Nucleus accumbens (tissue), 56 donors: ENCODE data around the gene MS4A15.
"Not testable (repeated sequence)": the region's sequence is repeated elsewhere in the genome, so short reads cannot be mapped to it uniquely, and the experiment has no call there.

Source experiments
- DNase-seq, 56 donors: peaks; one replicate each; lab custom pipeline; 2025; lab: John Stamatoyannopoulos, UW

The MS4A15 gene

DNA sequence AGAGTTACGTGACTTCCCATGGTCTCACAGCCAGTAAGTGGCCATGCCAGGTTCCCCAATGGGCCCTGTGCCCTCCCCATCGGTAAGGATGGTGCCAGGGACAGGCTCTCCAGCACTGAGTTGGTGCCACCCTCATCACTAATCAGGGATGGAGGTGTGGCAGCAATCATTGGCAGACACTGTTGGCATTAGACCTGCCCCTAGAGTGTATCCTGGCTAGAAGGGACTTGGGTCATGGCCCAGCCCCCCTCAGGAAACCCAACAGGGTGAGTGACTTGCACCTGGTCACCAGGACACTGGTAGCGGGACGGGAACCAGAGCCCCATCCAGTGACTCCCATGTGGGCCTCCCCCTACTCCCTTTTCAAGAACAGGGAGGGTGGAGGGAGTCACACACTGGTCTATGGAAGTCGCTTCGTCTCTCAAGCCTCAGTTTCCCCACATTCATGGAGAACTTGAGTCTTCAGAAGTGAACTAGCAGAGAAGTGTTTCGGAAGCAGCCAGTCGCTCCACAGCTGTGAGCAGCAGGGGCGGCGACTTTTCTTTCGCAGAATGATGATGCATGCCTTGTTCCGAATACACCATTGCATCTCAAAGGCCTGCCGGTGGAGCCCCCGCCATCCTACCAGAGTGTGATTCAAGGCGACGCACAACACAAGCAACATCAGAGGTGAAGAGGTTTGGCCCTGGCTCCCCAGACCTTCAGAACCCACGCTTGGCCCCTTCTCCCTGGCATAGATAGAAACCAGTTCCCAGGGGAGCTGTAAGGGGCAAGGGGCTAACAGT lies 41.4 kb downstream of the MS4A15 start:
- no peak for DNase-seq

DNA sequence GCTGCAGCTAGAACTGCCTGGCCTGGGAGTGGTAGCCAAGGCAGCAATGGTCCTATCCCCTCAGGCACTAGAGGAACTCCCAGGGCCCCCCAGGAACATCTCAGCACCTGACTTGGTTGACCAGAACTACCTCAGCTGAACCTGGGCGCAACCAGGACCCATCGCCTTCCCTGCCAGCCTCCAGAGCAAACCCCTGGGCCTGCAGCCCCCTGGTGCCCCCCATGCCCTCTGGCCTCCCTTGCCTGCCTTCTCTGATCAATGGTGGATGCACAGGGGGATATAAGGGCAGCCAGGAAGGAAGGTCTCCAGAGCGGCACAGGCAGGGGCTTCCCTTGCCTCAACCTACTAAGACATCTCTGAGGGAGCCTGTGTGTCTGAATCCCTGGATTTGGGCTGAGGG lies 42.0 kb downstream of the MS4A15 start:
- no peak for DNase-seq

DNA sequence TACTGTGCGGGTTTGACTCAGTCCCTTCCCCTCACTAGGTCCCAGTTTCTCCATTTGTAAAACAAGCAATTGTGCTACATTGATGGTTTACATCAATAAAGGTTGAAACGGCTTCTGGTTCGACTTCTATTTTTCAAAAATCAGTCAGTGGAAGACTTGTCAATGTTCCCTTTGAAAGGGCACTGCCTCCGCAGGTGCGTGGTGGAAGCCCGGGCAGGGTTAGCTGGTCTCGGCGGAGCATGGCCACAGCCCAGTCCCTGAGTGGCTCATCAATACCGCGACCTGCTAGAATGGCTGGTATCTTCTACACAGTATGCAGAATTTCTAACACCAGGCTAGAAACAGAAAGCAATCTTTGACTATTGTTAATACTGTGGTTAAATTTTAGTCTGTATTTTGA lies 44.5 kb downstream of the MS4A15 start:
- no peak for DNase-seq

DNA sequence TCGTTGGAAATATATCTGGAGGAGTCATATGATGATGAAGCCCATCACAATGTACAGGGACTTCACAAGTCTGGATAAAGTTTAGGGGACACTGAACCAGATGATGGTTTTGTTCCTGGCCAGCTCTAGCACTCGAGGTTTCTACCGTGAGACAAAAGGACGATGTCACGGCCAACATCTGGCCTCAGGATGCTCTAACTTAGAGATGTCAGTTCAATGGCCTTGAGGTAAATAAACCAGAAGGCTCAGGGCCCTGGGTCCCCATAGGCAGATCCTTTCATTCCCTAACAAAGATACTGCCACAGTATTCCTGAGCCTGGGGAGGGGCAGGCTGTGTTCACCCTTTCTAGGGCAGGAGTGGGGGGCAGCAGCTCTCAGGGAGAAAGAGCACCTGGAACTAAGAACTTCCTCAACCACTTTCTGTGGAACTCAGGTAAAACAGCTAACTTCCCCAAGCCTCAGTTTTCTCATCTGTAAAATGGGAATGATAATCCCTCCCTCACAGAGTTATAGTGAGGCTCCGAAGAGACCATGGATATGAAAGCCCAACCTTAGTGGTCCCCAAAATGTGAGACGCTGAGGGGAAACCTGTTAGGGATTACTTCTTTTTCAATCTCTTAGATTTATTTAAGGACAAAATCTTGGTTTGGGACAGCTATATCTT lies 46.7 kb downstream of the MS4A15 start:
- no peak for DNase-seq

DNA sequence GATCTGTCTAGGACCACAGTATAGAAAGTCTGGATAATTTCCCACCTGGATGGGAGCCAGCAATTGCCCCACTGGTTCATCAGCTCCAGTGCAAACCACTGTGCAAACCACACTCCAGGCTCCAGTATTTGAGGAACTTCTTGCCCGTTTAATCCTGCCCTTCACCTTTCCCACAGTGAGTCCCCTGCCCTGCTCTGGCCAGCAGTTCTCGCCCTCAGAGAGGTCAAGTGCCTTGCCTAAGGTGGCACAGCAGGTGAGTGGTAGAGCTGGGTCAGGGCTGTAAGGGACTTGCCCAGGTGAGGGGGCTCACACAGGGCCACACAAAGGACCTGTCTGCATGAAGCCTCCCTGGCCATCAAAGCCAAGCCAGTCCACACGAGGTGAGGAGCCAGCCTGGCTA lies 52.6 kb downstream of the MS4A15 start:
- DNase-seq: no peak

DNA sequence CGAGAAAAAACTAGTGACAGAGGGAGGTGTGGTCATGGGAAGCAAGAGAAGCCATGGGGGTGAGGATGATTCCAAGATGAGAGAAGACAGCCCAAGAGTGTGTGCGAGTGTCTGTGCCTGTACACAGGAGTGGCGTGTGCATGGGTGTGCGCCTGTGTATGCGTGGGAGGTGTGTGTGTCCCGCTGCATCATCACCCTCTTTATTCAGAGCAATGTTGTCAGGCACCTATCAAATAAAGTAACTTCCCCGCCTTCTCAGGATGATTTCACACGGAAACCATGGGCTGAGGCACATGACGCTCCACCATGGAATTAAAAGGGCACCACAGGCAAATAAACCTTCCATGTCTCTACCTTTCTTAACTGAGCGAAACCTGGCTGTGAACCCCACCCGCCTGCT lies 53.0 kb downstream of the MS4A15 start:
- peak in 23 of 56 donors; percentile 2 to 70 (median 35) for DNase-seq

DNA sequence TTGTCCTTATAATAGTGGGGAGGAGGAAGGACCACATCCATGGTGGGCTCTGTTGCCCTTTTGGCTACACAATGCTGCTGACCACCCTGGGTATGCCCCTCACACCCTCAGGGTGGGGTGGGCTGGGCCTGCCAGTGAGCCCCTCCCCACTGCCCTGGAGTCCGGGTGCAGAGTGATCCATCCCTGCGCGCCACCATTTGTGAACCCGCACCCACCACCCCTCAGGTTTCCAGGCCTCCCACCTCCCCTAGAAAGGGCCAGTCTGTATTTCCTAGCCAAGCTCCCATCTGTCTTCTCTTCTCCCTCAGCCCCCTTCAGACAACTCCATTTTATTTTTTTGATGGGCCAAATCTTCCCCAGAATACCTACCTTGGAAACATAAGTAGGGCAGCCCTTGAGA lies 53.5 kb downstream of the MS4A15 start:
- DNase-seq: no peak

DNA sequence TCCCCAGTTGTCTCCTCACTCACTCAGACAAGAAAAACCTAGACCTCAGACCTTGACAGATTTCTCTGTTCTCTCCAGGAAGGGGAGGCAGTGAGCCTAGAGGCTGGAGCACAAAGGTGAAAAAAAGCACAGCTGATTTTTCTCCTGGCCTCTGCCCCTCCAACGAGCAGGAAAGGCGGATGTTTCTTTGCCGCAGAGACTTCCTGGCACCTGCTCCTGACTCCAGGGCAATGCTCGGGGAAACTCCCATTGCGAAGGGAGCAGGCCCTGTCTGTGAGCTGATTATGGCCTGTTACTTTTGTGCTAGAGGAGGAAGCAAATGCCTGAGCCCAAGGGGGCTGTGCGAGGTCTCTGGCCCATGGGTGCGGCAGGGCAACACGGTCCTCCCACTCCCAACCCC lies 53.9 kb downstream of the MS4A15 start:
- DNase-seq: no peak

DNA sequence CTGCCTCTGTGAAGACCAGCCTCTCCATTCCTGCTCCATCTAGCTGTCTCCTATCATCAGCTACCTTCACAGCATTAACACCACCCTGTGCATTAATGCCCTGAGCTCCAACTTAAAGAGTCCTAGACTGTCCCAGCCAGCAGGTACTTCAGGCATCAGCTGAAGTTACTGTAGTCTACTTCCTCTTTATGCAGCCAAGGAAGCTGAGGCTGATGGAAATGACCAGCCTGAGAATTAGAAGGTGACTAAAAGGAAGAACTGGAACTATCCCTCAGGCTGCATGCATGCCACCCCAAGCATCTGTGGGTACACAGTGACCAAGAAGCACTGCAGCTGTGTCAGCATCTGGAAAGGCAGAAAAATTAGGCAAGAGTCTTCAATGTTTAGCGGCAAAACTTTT lies 56.7 kb downstream of the MS4A15 start:
- DNase-seq: no peak

DNA sequence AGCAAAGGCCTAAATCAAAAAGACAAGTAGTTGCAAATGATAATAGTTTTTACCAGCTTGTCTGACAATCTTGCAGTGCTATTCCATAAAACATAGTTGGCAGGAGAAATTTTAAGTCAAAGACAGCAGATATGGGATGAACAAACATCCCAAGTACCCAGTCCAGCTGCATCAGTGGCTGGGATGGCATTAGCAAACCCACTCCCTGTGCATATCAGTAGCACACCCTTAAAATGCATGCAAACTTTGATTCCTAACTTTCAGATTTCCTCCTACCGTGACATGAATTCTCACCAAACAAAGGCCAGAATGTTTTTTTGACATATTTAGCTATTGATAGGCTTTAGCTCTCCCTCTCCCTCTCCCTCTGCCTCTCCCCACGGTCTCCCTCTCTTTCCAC lies 57.4 kb downstream of the MS4A15 start:
- DNase-seq: no peak

DNA sequence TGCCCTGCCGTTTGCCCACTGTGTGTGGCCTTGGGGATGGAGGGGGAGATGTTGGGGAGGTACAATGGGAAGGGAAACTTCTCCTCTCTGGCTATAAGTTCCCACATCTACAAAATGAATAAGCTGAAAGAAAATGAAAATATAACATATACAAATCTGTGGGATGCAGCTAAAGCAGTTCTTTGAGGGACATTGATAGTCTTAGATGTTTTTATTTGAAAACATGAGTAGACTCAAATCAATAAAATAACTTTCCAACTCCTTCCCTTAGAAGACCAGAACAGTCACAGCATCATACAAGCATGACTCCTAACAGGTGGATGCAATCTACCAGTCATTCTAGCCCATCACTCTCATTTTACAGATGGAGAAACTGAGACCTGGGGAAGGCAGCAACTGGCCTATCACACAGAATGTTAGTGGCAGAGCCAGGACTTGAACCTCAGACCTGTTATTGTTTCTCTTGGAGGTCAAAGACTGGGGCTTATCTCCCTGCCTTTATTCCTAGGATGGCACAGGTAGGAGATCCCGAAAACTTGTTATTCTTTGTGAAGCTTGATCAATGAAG lies 60.0 kb downstream of the MS4A15 start:
- no peak for DNase-seq

DNA sequence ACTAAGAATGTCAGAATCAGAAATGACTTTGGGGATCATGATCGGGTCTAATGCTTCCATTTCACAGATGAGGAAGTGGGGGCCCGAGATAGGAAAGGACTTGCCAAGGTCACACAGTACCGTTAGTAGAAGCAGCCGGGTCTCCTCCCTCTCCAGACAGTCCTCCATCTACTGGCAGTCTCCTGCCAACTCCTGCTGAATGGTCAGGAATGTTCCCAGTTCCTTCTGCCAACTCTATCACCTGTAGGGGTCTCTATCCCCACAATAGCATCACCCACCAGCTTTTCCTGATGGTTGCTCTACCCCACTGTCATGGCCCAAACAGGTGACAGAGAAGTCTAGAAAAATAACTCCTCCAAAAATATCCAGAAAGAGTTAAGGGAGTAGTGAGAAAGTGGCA lies 61.4 kb downstream of the MS4A15 start:
- no peak for DNase-seq

DNA sequence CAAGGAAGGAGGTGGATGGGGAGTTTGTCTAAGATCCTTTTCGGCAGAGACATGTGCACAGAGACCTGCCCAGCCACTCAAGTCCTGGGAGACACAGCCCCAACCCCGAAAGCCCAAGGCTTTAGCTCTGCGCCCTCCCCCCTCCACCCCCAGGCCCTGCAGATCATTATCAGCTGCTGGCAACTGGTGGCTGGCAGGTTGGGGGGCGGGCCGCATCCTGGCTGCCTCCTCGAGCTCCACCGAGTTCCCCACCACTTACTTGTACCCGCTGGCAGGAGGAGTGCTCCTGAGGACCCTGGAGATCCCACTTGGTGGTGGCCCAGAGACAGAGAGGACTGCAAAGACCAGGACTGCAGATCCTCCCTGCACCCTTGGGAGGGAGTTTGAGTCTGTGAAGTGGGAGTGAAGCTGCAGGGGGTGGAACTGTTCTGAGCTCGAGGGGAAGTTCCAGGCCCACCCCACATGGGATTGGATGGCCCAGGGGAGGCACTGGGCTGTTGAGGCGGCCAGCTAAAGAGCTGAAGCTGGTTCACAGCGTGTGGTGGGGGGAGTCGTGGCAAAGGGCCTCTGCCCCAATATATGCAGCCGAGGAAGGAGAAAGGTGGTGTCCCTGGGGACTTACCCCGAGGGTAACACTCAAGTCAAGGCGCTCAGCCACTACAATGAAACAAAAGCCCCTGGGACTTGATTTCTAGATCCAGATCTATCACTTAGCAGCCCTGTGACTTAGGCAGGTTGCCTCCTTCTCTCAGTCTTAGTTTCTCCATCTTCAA lies 65.3 kb downstream of the MS4A15 start:
- no peak for DNase-seq

DNA sequence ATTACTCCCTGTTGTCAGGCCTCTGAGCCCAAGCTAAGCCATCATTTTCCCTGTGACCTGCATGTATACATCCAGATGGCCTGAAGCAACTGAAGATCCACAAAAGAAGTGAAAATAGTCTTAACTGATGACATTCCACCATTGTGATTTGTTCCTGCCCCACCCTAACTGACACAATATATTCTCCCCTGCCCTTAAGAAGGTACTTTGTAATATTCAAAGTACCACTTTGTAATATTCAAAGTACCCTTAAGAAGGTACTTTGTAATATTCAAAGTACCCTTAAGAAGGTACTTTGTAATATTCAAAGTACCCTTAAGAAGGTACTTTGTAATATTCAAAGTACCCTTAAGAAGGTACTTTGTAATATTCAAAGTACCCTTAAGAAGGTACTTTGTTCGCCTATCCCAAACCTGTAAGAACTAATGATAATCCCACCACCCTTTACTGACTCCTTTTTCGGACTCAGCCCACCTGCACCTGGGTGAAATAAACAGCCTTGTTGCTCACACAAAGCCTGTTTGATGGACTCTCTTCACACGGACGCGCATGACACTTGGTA lies 67.2 kb downstream of the MS4A15 start:
- not testable (repeated sequence) for DNase-seq

DNA sequence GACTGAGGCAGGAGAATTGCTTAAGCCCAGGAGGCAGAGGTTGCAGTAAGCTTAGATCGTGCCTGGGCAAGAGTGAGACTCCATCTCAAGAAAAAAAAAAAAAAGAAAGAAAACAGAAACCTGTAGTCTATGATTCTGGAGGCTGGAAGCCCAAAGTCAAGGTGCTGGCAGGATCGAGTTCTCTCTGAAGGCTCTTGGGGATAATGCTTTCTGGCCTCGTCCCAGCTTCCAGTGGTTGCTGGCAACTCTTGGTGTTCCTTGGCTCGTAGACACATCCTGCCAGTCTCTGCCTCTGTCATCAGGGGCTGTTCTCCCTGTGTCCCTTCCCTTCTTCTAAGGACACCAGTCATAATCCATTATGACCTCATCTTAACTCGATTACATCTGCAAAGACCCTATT lies 68.5 kb downstream of the MS4A15 start:
- DNase-seq: no peak

DNA sequence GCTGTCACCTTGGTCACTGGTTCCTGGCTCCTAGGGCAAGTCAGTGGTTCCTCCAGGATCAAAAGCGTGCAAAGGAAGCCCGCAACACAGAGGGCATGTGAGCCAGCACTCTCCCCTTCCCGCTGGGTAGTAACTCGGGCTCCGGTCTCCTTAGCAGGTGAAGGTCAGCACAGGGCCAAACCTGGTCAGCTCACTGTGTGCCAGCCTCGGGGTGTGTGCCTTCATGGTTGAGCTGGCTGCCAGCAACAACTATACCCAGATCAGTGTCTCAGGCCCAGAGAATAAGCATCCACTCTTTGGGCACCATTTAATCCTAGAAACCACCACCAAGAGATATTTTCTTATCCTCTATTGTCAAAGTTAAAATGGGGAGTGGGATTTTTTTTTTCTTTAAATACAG lies 69.1 kb downstream of the MS4A15 start:
- DNase-seq: no peak
